Mesenchymal stem cell (in vitro differentiated cells and primary cell): ENCODE data around the gene CLSTN1.
A peak's percentile ranks its signal among the peaks of the same experiment; 100 is the strongest.

Experiments used
- DNase-seq: peaks from one replicate; pipeline ENCODE4 v3.0.0-alpha.2; 2013
- H2AFZ ChIP-seq: one replicate; pipeline ENCODE4 v1.6.1; 2013; ENCODE audit warnings: low read depth, mild to moderate bottlenecking, control low read depth, inconsistent platforms, low read length, moderate library complexity
- H2AK5ac ChIP-seq: 2 replicates; pipeline ENCODE4 v1.6.1; 2013; ENCODE audit warnings: low read length, moderate library complexity, mild to moderate bottlenecking, inconsistent platforms; ENCODE audit not compliant: severe bottlenecking
- H2BK120ac ChIP-seq: one replicate; pipeline ENCODE4 v1.6.1; 2013; ENCODE audit warnings: low read depth, mild to moderate bottlenecking, inconsistent platforms, low read length, moderate library complexity
- H2BK12ac ChIP-seq, 2 experiments: one replicate each; pipeline ENCODE4 v1.6.1; 2013; ENCODE audit warnings: inconsistent platforms in 2 of 2, low read length in 2 of 2, mild to moderate bottlenecking in 2 of 2, moderate library complexity in 2 of 2, control low read depth in 1 of 2
- H2BK15ac ChIP-seq: one replicate; pipeline ENCODE4 v1.6.1; 2013; ENCODE audit warnings: mild to moderate bottlenecking, low read depth, inconsistent platforms; ENCODE audit not compliant: poor library complexity, severe bottlenecking
- H2BK5ac ChIP-seq: 2 replicates; pipeline ENCODE4 v1.6.1; 2013; ENCODE audit warnings: low read depth, mild to moderate bottlenecking, low read length, control low read depth, inconsistent platforms; ENCODE audit not compliant: poor library complexity, severe bottlenecking
- H3K14ac ChIP-seq, 2 experiments: one replicate each; pipeline ENCODE4 v1.6.1; 2013; ENCODE audit warnings: inconsistent platforms in 2 of 2, low read length in 2 of 2, control low read depth in 1 of 2, mild to moderate bottlenecking in 1 of 2, moderate library complexity in 1 of 2
- H3K18ac ChIP-seq, 2 experiments: one replicate each; pipeline ENCODE4 v1.6.1; 2013; ENCODE audit warnings: inconsistent platforms in 2 of 2, low read length in 2 of 2, control low read depth in 1 of 2, low read depth in 1 of 2, mild to moderate bottlenecking in 1 of 2
- H3K23ac ChIP-seq, 2 experiments: one replicate each; pipeline ENCODE4 v1.6.1; 2013; ENCODE audit warnings: inconsistent platforms in 2 of 2, low read length in 2 of 2, mild to moderate bottlenecking in 2 of 2, moderate library complexity in 2 of 2, control low read depth in 1 of 2
- H3K27ac ChIP-seq: 2 replicates; pipeline ENCODE4 v1.5.1; 2013; ENCODE audit warnings: mild to moderate bottlenecking, moderate library complexity, low read length, control low read depth, inconsistent platforms; ENCODE audit not compliant: poor library complexity, severe bottlenecking
- H3K27me3 ChIP-seq, 2 experiments: 2 replicates each; pipeline versions ENCODE4 v1.6.1 to v1.7.0; 2013; ENCODE audit warnings: low read length in 2 of 2, mild to moderate bottlenecking in 2 of 2, moderate library complexity in 2 of 2, control low read depth in 1 of 2, inconsistent platforms in 1 of 2; ENCODE audit not compliant: control insufficient read depth in 1 of 2, insufficient read depth in 1 of 2
- H3K36me3 ChIP-seq, 2 experiments: 2 replicates each; pipeline versions ENCODE4 v1.6.1 to v1.7.0; 2013; ENCODE audit warnings: low read length in 2 of 2, control low read depth in 1 of 2, inconsistent platforms in 1 of 2, low read depth in 1 of 2, mild to moderate bottlenecking in 1 of 2; ENCODE audit not compliant: insufficient read depth in 2 of 2, control insufficient read depth in 1 of 2
- H3K4ac ChIP-seq, 2 experiments: one replicate each; pipeline ENCODE4 v1.6.1; 2013; ENCODE audit warnings: inconsistent platforms in 2 of 2, low read length in 2 of 2, mild to moderate bottlenecking in 2 of 2, moderate library complexity in 2 of 2, control low read depth in 1 of 2, low read depth in 1 of 2
- H3K4me1 ChIP-seq: 2 replicates; pipeline ENCODE4 v1.6.1; 2013; ENCODE audit warnings: low read depth, low read length, control low read depth; ENCODE audit not compliant: control insufficient read depth, insufficient read depth
- H3K4me2 ChIP-seq: 2 replicates; pipeline ENCODE4 v1.6.1; 2013; ENCODE audit warnings: low read length, mild to moderate bottlenecking, inconsistent platforms; ENCODE audit not compliant: poor library complexity, severe bottlenecking
- H3K4me3 ChIP-seq, 2 experiments: 2 replicates each; pipeline versions ENCODE4 v1.5.1 to v1.7.0; 2013; ENCODE audit warnings: low read length in 2 of 2, mild to moderate bottlenecking in 2 of 2, control low read depth in 1 of 2, low read depth in 1 of 2; ENCODE audit not compliant: insufficient read depth in 1 of 2
- H3K79me1 ChIP-seq: replicated peaks from 2 replicates; pipeline ENCODE4 v1.6.1; 2013; ENCODE audit warnings: mild to moderate bottlenecking, control low read depth, low read length, inconsistent platforms; ENCODE audit not compliant: poor library complexity, severe bottlenecking
- H3K9ac ChIP-seq: 2 replicates; pipeline ENCODE4 v1.7.0; 2013; ENCODE audit warnings: mild to moderate bottlenecking, low read length, moderate library complexity
- H3K9me3 ChIP-seq: 2 replicates; pipeline ENCODE4 v1.7.0; 2013; ENCODE audit warnings: mild to moderate bottlenecking, low read length; ENCODE audit not compliant: control insufficient read depth
- H4K8ac ChIP-seq: one replicate; pipeline ENCODE4 v1.6.1; 2013; ENCODE audit warnings: inconsistent platforms, mild to moderate bottlenecking, low read length, moderate library complexity
- H4K91ac ChIP-seq: one replicate; pipeline ENCODE4 v1.6.1; 2013; ENCODE audit warnings: mild to moderate bottlenecking, low read length, inconsistent platforms
- WGBS: methylation state at CpG from one replicate; pipeline ENCODE4 v1.1.7; 2013; ENCODE audit warnings: mixed read lengths; 5-methylcytosine and 5-hydroxymethylcytosine counted together

CLSTN1 gene

DNA sequence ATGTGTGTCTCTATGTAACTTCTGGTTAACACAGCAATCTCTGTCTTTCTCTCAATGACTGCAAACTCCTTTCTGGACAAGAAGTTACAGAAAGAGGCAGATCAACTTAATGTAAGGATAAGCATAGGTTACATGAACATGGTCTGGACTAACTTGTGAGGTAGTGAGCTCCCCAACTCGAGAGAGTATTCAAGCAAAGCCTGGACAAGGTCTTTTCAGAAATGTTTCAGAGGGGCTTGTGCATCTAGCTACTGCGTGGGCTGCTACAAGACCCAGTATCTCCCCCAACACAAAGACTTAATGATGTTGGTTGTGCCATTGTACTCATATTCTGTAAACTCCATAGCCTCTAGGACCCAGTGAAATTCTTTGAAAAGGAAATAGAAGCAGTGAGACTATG lies 23.5 kb upstream of the CLSTN1 start:
- no peak overlapping the region for H3K4me2 ChIP-seq
- no peaks in the 10 kb centered on the region for H3K9me3 ChIP-seq
- no peak overlapping the region for H2AFZ ChIP-seq
- H2BK120ac ChIP-seq: no peak overlapping the region
- no peak overlapping the region for H4K8ac ChIP-seq
- H3K4me1 ChIP-seq: peaks cover 28% of the 10 kb centered on the region
- H3K36me3 ChIP-seq: peaks cover 0 to 22% of the 10 kb centered on the region in 2 experiments
- no peak overlapping the region for H3K9ac ChIP-seq
- H4K91ac ChIP-seq: no peak overlapping the region
- H3K4ac ChIP-seq: no peak overlapping the region
- no peak overlapping the region for H3K18ac ChIP-seq
- no peak overlapping the region for H2AK5ac ChIP-seq
- H2BK15ac ChIP-seq: no peak overlapping the region
- DNase-seq: no peak
- H2BK12ac ChIP-seq: no peak overlapping the region
- no peak overlapping the region for H3K14ac ChIP-seq
- H3K23ac ChIP-seq: no peak overlapping the region
- no peak overlapping the region for H3K27ac ChIP-seq
- peaks cover 0 to 2% of the 10 kb centered on the region in 2 experiments for H3K27me3 ChIP-seq
- WGBS: 71% methylated on average over 1 of the region's 2 CpGs
- no peak overlapping the region for H2BK5ac ChIP-seq
- H3K79me1 ChIP-seq: peaks cover 2% of the 10 kb centered on the region
- H3K4me3 ChIP-seq: no peak overlapping the region

- 56% methylated on average over 17 of the region's 17 CpGs for WGBS
Observed at GRCh38 chr1:9846611-9847171, 22.9 kb upstream of the CLSTN1 start.

GRCh38 chr1:9845914-9846313 lies 22.1 kb upstream of the CLSTN1 start:
- WGBS: 94% methylated on average over 6 of the region's 9 CpGs
- Histone ChIP-seq H3K36me3 (peaks cover 0 to 20% of the 10 kb centered on the region in 2 experiments), H3K9me3 (no peaks in the 10 kb centered on the region), H3K18ac (no peak overlapping the region), H3K4me3 (no peak overlapping the region), H3K27ac (no peak overlapping the region), H2BK15ac (no peak overlapping the region), H2BK12ac (no peak overlapping the region), H2AFZ (no peak overlapping the region), H3K4me1 (peaks cover 28% of the 10 kb centered on the region), H2BK5ac (no peak overlapping the region), H3K9ac (no peak overlapping the region), H3K79me1 (peaks cover 2% of the 10 kb centered on the region), H3K4me2 (no peak overlapping the region), H3K27me3 (peaks cover 0 to 10% of the 10 kb centered on the region in 2 experiments), H3K23ac (no peak overlapping the region), H4K8ac (no peak overlapping the region), H3K14ac (no peak overlapping the region), H4K91ac (no peak overlapping the region), H2BK120ac (no peak overlapping the region), H3K4ac (no peak overlapping the region), H2AK5ac (no peak overlapping the region)
- no peak for DNase-seq

More at GRCh38 chr1:9846611-9847171, 22.9 kb upstream of the CLSTN1 start:
- Histone ChIP-seq H3K27me3 (peaks cover 0 to 4% of the 10 kb centered on the region in 2 experiments), H2AFZ (no peak overlapping the region), H3K18ac (no peak overlapping the region), H3K4ac (no peak overlapping the region), H3K23ac (no peak overlapping the region), H3K4me3 (no peak overlapping the region), H3K14ac (peak overlapping the region in 1 of 2 experiments; percentile 78), H3K4me2 (peak overlapping the region; percentile 29), H2BK120ac (no peak overlapping the region), H3K27ac (no peak overlapping the region), H3K9ac (no peak overlapping the region), H4K8ac (no peak overlapping the region), H2BK12ac (no peak overlapping the region), H2BK15ac (no peak overlapping the region), H2BK5ac (no peak overlapping the region), H3K79me1 (peaks cover 2% of the 10 kb centered on the region), H3K9me3 (no peaks in the 10 kb centered on the region), H3K4me1 (peaks cover 28% of the 10 kb centered on the region), H2AK5ac (no peak overlapping the region), H4K91ac (peak overlapping the region; percentile 31), H3K36me3 (peaks cover 0 to 22% of the 10 kb centered on the region in 2 experiments)
- no peak for DNase-seq

GRCh38 chr1:9844756-9845155 lies 21.0 kb upstream of the CLSTN1 start:
- Histone ChIP-seq H3K79me1 (peaks cover 2% of the 10 kb centered on the region), H3K27ac (no peak overlapping the region), H3K4ac (no peak overlapping the region), H4K8ac (no peak overlapping the region), H3K4me2 (no peak overlapping the region), H2BK120ac (no peak overlapping the region), H3K18ac (no peak overlapping the region), H3K14ac (no peak overlapping the region), H3K4me1 (peaks cover 28% of the 10 kb centered on the region), H3K36me3 (peaks cover 0 to 17% of the 10 kb centered on the region in 2 experiments), H3K23ac (no peak overlapping the region), H2AK5ac (no peak overlapping the region), H2BK5ac (no peak overlapping the region), H2BK15ac (no peak overlapping the region), H4K91ac (no peak overlapping the region), H3K9ac (no peak overlapping the region), H2BK12ac (no peak overlapping the region), H3K9me3 (no peaks in the 10 kb centered on the region), H2AFZ (no peak overlapping the region), H3K27me3 (peaks cover 0 to 10% of the 10 kb centered on the region in 2 experiments), H3K4me3 (no peak overlapping the region)
- WGBS: 97% methylated on average over 7 of the region's 7 CpGs
- no peak for DNase-seq
